Measurements from ENCODE around the gene SLC15A1. TPM values are rescaled to one million over a fixed set of nuclear protein-coding genes. Genes with fewer than 3 reads are reported as not detected.

SLC15A1 gene
- total and polyA plus RNA-seq, 4 donors, result 5.8 to 19.7 (median 11.6) TPM

- TF ChIP-seq GABPA (IDR thresholded peaks at IDR 0.05 in 1 of 2, conservative IDR thresholded peaks at IDR 0.05 in 1 of 2) (no peak), YY1 (IDR thresholded peaks at IDR 0.05) (peak; percentile 55), ZBTB33 (IDR thresholded peaks at IDR 0.05) (no peak), HNF4G (IDR thresholded peaks at IDR 0.05) (peak; percentile 65), NR2F2 (IDR thresholded peaks at IDR 0.05) (peak; percentile 21), HNF4A (conservative IDR thresholded peaks at IDR 0.05) (peak; percentile 82 to 91), JUND (IDR thresholded peaks at IDR 0.05) (peak in 1 of 2 donors; percentile 62), EGR1 (IDR thresholded peaks at IDR 0.05; ENCODE audit: low read depth in 2 of 2) (peak in 1 of 2 donors; percentile 71), TAF1 (conservative IDR thresholded peaks at IDR 0.05) (no peak), RXRA (IDR thresholded peaks at IDR 0.05) (peak; percentile 62 to 82), REST (IDR thresholded peaks at IDR 0.05) (no peak), FOXA1 (IDR thresholded peaks at IDR 0.05) (no peak), FOXA2 (IDR thresholded peaks at IDR 0.05) (peak; percentile 58), SP1 (IDR thresholded peaks at IDR 0.05) (peak; percentile 71), MAX (IDR thresholded peaks at IDR 0.05) (peak; percentile 89), CTCF (IDR thresholded peaks at IDR 0.05; ENCODE audit: low read depth, low read length, missing input control) (no peak), RAD21 (IDR thresholded peaks at IDR 0.05) (peak; percentile 46 to 56), ATF3 (IDR thresholded peaks at IDR 0.05) (no peak)
- WGBS, result 44% methylated on average over 7 of the region's 7 CpGs
- Histone ChIP-seq H3K36me3 (ENCODE audit: control insufficient read depth in 4 of 4, insufficient read depth in 3 of 4, low read depth in 1 of 4, low read length in 3 of 4) (no peaks in the 10 kb centered on the region), H3K9me3 (ENCODE audit: control insufficient read depth in 4 of 4, low read length in 3 of 4) (no peaks in the 10 kb centered on the region), H3K4me1 (ENCODE audit: control insufficient read depth in 4 of 4, insufficient read depth in 4 of 4, low read length in 3 of 4) (peaks cover 0 to 15% (median 9%) of the 10 kb centered on the region in 4 donors), H3K4me3 (ENCODE audit: low read depth in 1 of 3, low read length in 3 of 3) (no peak overlapping the region), H3K27me3 (ENCODE audit: control insufficient read depth in 4 of 4, insufficient read depth in 4 of 4, low read length in 3 of 4) (no peaks in the 10 kb centered on the region), H3K9ac (ENCODE audit: low read depth in 1 of 2, low read length in 2 of 2) (no peak overlapping the region), H3K27ac (ENCODE audit: low read depth in 1 of 2, low read length in 2 of 2) (peak overlapping the region in 1 of 2 donors; percentile 9)
- no peak for DNase-seq (ENCODE audit: low spot score)
These were observed 33.6 kb upstream of the SLC15A1 start for GRCh38 chr13:98786023-98786422.

All from liver (tissue), 9 donors.